LNCaP clone FGC (cell line): Measurements from ENCODE around the gene TLN1.

Source experiments
- DNase-seq: peaks from one replicate; pipeline ENCODE4 v3.0.0-alpha.2; 2011; ENCODE audit warnings: low read depth
- H3K4me3 ChIP-seq: 2 replicates; pipeline ENCODE4 v1.5.1; 2011; ENCODE audit warnings: mild to moderate bottlenecking, low read depth, low read length, control low read depth
- TF ChIP-seq, protein P1 (sequence below): IDR thresholded peaks from 2 replicates; pipeline ENCODE4 v1.5.1; 2012; ENCODE audit warnings: mild to moderate bottlenecking; ENCODE audit not compliant: control insufficient read depth, insufficient read depth; ENCODE audit errors: extremely low read depth

Gene TLN1

DNA sequence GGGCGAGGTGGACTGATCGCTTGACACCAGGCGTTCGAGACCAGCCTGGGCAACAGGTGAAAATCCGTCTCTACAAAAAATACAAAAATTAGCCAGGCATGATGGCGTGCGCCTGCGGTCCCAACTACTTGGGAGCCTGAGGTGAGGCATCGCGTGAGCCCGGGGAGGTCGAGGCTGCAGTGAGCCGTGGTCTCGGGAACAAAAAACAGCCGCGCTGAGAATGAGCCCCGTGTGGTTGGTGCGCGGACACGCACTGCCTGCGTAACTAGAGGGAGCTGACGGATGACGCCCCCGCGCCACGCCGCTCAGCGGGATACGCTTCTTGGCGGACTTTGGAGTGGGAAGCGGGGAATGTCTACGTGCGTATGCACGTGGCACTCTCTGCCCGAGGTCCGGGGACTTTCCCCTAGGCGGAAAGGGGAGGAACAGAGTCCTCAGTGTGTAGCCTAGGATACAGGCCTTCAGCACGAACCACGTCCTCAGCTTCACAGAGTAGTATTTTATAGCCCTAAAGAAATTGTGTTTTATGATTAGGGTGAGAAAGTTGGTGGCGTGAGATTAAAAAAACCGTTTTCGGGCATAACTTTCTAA is 74.4 kb downstream of the TLN1 start, which contains the start of gene RMRP:
Gene RMRP (minus strand): TSS at position 474 of the 591 bp plus-strand sequence.
- DNase-seq = peak; percentile 99
- H3K4me3 ChIP-seq = peak within 1 kb of the TSS; percentile 71
- TF ChIP-seq, protein P1, sequence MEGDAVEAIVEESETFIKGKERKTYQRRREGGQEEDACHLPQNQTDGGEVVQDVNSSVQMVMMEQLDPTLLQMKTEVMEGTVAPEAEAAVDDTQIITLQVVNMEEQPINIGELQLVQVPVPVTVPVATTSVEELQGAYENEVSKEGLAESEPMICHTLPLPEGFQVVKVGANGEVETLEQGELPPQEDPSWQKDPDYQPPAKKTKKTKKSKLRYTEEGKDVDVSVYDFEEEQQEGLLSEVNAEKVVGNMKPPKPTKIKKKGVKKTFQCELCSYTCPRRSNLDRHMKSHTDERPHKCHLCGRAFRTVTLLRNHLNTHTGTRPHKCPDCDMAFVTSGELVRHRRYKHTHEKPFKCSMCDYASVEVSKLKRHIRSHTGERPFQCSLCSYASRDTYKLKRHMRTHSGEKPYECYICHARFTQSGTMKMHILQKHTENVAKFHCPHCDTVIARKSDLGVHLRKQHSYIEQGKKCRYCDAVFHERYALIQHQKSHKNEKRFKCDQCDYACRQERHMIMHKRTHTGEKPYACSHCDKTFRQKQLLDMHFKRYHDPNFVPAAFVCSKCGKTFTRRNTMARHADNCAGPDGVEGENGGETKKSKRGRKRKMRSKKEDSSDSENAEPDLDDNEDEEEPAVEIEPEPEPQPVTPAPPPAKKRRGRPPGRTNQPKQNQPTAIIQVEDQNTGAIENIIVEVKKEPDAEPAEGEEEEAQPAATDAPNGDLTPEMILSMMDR = peak; percentile 16; the same call in 1 of the 2 replicates

- DNase-seq = no peak
- peak overlapping the region; percentile 34 for H3K4me3 ChIP-seq
- TF ChIP-seq, protein P1 = no peak
Measured at GRCh38 chr9:35656831-35657545, 75.0 kb downstream of the TLN1 start.

- TF ChIP-seq, protein P1 = no peak
- no peak for DNase-seq
- no peak overlapping the region for H3K4me3 ChIP-seq
Measured at GRCh38 chr9:35656348-35656747, 75.6 kb downstream of the TLN1 start.

- TF ChIP-seq, protein P1 = no peak
- no peak for DNase-seq
- H3K4me3 ChIP-seq = no peak overlapping the region
Measured at GRCh38 chr9:35653611-35654010, 78.4 kb downstream of the TLN1 start.

- H3K4me3 ChIP-seq = no peak overlapping the region
- DNase-seq = no peak
- TF ChIP-seq, protein P1 = no peak
Measured at GRCh38 chr9:35652829-35653209, 79.2 kb downstream of the TLN1 start.

DNA sequence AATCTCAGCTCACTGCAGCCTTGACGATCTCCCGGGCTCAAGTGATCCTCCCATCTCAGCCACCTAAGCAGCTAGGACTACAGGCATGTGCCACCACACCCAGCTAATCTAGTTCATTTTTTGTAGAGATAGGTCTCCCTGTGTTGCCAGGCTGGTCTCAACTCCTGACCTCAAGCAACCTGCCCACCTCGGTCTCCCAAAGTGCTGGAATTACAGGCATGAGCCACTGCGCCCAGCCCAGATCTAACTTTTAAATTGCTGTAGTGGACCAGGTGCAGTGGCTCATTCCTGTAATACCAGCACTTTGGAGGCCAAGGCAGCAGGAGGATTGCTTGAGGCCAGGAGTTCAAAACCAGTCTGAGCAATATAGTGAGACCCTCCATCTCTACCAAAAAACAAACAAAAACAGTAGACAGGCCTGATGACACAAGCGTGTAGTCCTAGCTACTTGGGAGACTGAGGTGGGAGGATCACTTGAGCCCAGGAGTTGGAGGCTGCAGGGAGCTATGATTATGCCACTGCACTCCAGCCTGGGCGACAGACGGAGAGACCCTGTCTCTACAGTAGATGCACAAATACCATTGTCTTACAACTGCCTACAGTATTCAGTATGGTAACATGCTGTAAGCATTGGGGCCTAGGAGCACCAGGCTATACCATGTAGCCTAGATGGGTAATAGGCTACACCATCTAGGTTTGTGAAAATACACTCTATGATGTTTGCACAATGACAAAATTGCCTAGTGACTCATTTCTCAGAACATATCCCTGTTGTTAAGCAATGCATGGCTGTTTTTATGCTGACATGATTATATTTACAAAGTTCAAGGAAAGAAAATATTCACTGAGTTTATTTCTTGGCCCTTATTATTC is 79.8 kb downstream of the TLN1 start:
- no peak overlapping the region for H3K4me3 ChIP-seq
- no peak for DNase-seq
- TF ChIP-seq, protein P1 = no peak
